GM12878 (cell line): Measurements from ENCODE around the gene HOXD10. TPM values are rescaled to one million over a fixed set of nuclear protein-coding genes. Genes with fewer than 3 reads are reported as not detected.
A peak's percentile ranks its signal among the peaks of the same experiment; 100 is the strongest.

ENCODE experiments used
- ATAC-seq: fragments of 200-7000 bp; cut with Tn5 transposase; 3 replicates; pipeline ENCODE4 v1.9.1; 2020; ENCODE audit warnings: mild to moderate bottlenecking, moderate library complexity
- BruUV-seq: library from RNA; stranded (reverse); fragments of 400-500 nt; replicated peaks from 2 replicates; lab custom pipeline; 2021; lab: Mats Ljungman, UMichigan
- CTCF ChIA-PET: fragments of 300-600 bp; sonication (Branson Sonifier 250); formaldehyde crosslinking; extraction: SDS; loops from one replicate; lab custom pipeline; 2021; ENCODE audit warnings: inconsistent platforms; lab: Yijun Ruan, JAX
- POLR2A ChIA-PET: fragments of 350-600 bp; formaldehyde crosslinking; extraction: SDS; loops from one replicate; lab custom pipeline; 2021; ENCODE audit warnings: inconsistent platforms; lab: Charles Lee
- RAD21 ChIA-PET: fragments of 300-600 bp; sonication (Branson Sonifier 250); formaldehyde crosslinking; loops from one replicate; lab custom pipeline; 2023; ENCODE audit warnings: antibody characterized with exemption; ENCODE audit not compliant: unreplicated experiment; lab: Charles Lee
- SMC1A ChIA-PET: fragments of 300-600 bp; sonication (Branson Sonifier 250); formaldehyde crosslinking; loops from one replicate; lab custom pipeline; 2023; ENCODE audit not compliant: unreplicated experiment, uncharacterized antibody; lab: Charles Lee
- DNase-seq: peaks from one replicate; pipeline ENCODE4 v3.0.0-alpha.2; 2011; ENCODE audit warnings: low read depth, low spot score
- FAIRE-seq: peaks from 3 replicates; lab custom pipeline; 2011; peaks lifted over from hg19 to GRCh38; lab: Jason Lieb, UNC
- H2AFZ ChIP-seq: 2 replicates; pipeline ENCODE4 v1.6.0; 2011; ENCODE audit warnings: low read depth, low read length, control low read depth; ENCODE audit not compliant: control insufficient read depth
- H3K27ac ChIP-seq: 2 replicates; pipeline ENCODE4 v1.5.1; 2011; ENCODE audit warnings: control low read depth; ENCODE audit not compliant: control insufficient read depth, insufficient read depth
- H3K27me3 ChIP-seq, 2 experiments: replicated peaks in 1 of 2; 2 replicates each; pipeline versions ENCODE4 v1.6.0 to v1.6.1; 2011; ENCODE audit warnings: low read length in 1 of 2; ENCODE audit not compliant: control insufficient read depth in 2 of 2, insufficient read depth in 2 of 2
- H3K36me3 ChIP-seq, 2 experiments: 2 replicates each; pipeline ENCODE4 v1.5.1; 2011; ENCODE audit warnings: low read length in 1 of 2; ENCODE audit not compliant: control insufficient read depth in 2 of 2, insufficient read depth in 2 of 2
- H3K4me1 ChIP-seq: 2 replicates; pipeline ENCODE4 v1.6.1; 2011; ENCODE audit warnings: mild to moderate bottlenecking, low read length, moderate library complexity, mixed read lengths; ENCODE audit not compliant: control insufficient read depth, insufficient read depth
- H3K4me2 ChIP-seq: 2 replicates; pipeline ENCODE4 v1.6.0; 2011; ENCODE audit warnings: control low read depth; ENCODE audit not compliant: control insufficient read depth, insufficient read depth
- H3K4me3 ChIP-seq: fragments of 200-600 bp; sonication (generic); 2 replicates; pipeline ENCODE4 v1.5.1; 2016
- H3K79me2 ChIP-seq: 2 replicates; pipeline ENCODE4 v1.6.0; 2011; ENCODE audit warnings: low read length; ENCODE audit not compliant: control insufficient read depth, insufficient read depth
- H3K9ac ChIP-seq: 2 replicates; pipeline ENCODE4 v1.8.0; 2011; ENCODE audit warnings: low read length, control low read depth, mixed read lengths; ENCODE audit not compliant: control insufficient read depth, insufficient read depth
- H3K9me3 ChIP-seq: replicated peaks from 3 replicates; pipeline ENCODE4 v1.5.1; 2011; ENCODE audit warnings: mild to moderate bottlenecking, low read length; ENCODE audit not compliant: control insufficient read depth, insufficient read depth
- H4K20me1 ChIP-seq: 2 replicates; pipeline ENCODE4 v1.6.0; 2011; ENCODE audit not compliant: control insufficient read depth, insufficient read depth
- EZH2 ChIP-seq: IDR thresholded peaks from 2 replicates; pipeline ENCODE4 v1.6.1; 2012; ENCODE audit warnings: low read depth, mild to moderate bottlenecking, control low read depth, inconsistent platforms, low read length, borderline replicate concordance; ENCODE audit not compliant: control insufficient read depth
- FOXK2 ChIP-seq: fragments of 450-650 bp; IDR thresholded peaks from 2 replicates; pipeline ENCODE4 v1.6.1; 2017; ENCODE audit warnings: mild to moderate bottlenecking, moderate library complexity
- LARP7 ChIP-seq: fragments of 450-650 bp; IDR thresholded peaks from 2 replicates; pipeline ENCODE4 v1.6.1; 2017; ENCODE audit warnings: mild to moderate bottlenecking
- TCF12 ChIP-seq: IDR thresholded peaks from 2 replicates; pipeline ENCODE4 v1.6.1; 2011; ENCODE audit warnings: low read depth, mild to moderate bottlenecking, low read length
- YY1 ChIP-seq: IDR thresholded peaks from 2 replicates; pipeline ENCODE4 v1.6.1; 2011; ENCODE audit warnings: low read depth, mild to moderate bottlenecking, low read length
- WGBS: methylation state at CpG from one replicate; pipeline ENCODE4 v1.1.6; 2016; ENCODE audit warnings: low lambda C conversion rate; ENCODE audit not compliant: insufficient replicate concordance, insufficient coverage; ENCODE audit errors: missing lambda C conversion rate; 5-methylcytosine and 5-hydroxymethylcytosine counted together
- in situ Hi-C: fragments of 300-500 bp; cut with MboI; formaldehyde crosslinking; loops from 9 replicates; pipeline ENCODE4 v1.14.3; 2018; ENCODE audit warnings: mixed read lengths
- intact Hi-C: fragments of 100-400 bp; cut with micrococcal nuclease; formaldehyde crosslinking; loops from one replicate; pipeline ENCODE4 v1.14.2; 2022; ENCODE audit not compliant: unreplicated experiment
- polyA plus RNA-seq, 11 experiments: library from polyadenylated mRNA; depleted of rRNA in 4 of 11; unstranded in 6 of 11; stranded (reverse) in 5 of 11; fragments of >200 nt; fragmentation: Nextera tagmentation in 4 of 11; fragmentation: Illumina TruSeq in 1 of 11; extraction: Ambion mirVana in 4 of 11; extraction: Trizol in 1 of 11; gene quantifications; 1 replicate in 1 of 11; 2 replicates in 10 of 11; pipeline versions ENCODE4 v1.2.1 to v1.2.3, GENCODE V29; 2011 to 2016; ENCODE audit warnings: inconsistent platforms in 2 of 11, missing spikeins in 2 of 11, low read depth in 1 of 11
- total RNA-seq, 4 experiments: library from RNA; depleted of rRNA in 3 of 4; stranded (reverse); fragments of >200 nt in 3 of 4; fragmentation: Illumina TruSeq in 1 of 4; extraction: Trizol in 1 of 4; gene quantifications; 2 replicates each; pipeline versions ENCODE4 v1.2.1 to v1.2.3, GENCODE V29; 2013 to 2021

The HOXD10 gene
- total and polyA plus RNA-seq, 10 of the 15 experiments (the other 5 are each of a cell fraction or from before 2014, with no cell fraction given): not detected

- ChIA-PET RAD21 (no interaction called here), CTCF (interaction anchor here (1.3 kb wide), 1 partner anchor 404 kb away, joined by 5 read pairs; no protein-coding TSS in a partner anchor), POLR2A (no interaction called here), SMC1A (interaction anchor here (4.7 kb wide), 1 partner anchor 405 kb away, joined by 56 read pairs; no protein-coding TSS in a partner anchor)
- H3K9ac ChIP-seq: no peak overlapping the region
- no peaks in the 10 kb centered on the region for H3K79me2 ChIP-seq
- TF ChIP-seq FOXK2: no peak
- 0 out of 2 replicates have a peak, but pooled peaks have one; percentile 20 for TF ChIP-seq EZH2
- intact Hi-C loops: no loop called here
- FAIRE-seq: no peak
- peaks cover 3% of the 10 kb centered on the region; the same call in 1 of the 2 replicates for H3K4me1 ChIP-seq
- H3K4me2 ChIP-seq: no peak overlapping the region
- no peaks in the 10 kb centered on the region for H3K36me3 ChIP-seq
- 9% methylated on average over 8 of the region's 8 CpGs for WGBS
- no peak for ATAC-seq
- BruUV-seq: no TSS peak
- no peak for DNase-seq
- no peak overlapping the region for H3K4me3 ChIP-seq
- no peaks in the 10 kb centered on the region for H3K9me3 ChIP-seq
- in situ Hi-C loops: no loop called here
- no peaks in the 10 kb centered on the region for H4K20me1 ChIP-seq
- no peak overlapping the region for H3K27ac ChIP-seq
- H3K27me3 ChIP-seq: peaks cover 13 to 37% of the 10 kb centered on the region in 2 experiments
- no peak overlapping the region for H2AFZ ChIP-seq
Measured at GRCh38 chr2:176093898-176094249, 22.7 kb upstream of the HOXD10 start.

GRCh38 chr2:176094349-176094748, 22.2 kb upstream of the HOXD10 start:
- intact Hi-C loops (no loop called here), in situ Hi-C loops (no loop called here)
- BruUV-seq: no TSS peak
- ChIA-PET SMC1A (interaction anchor here (4.7 kb wide), 1 partner anchor 405 kb away, joined by 56 read pairs; no protein-coding TSS in a partner anchor), RAD21 (interaction anchor here (2.8 kb wide), 1 partner anchor 843 kb away, joined by 10 read pairs; no protein-coding TSS in a partner anchor), POLR2A (no interaction called here), CTCF (interaction anchor here (1.3 kb wide), 1 partner anchor 404 kb away, joined by 5 read pairs; no protein-coding TSS in a partner anchor)
- Histone ChIP-seq H3K27me3 (peaks cover 15 to 39% of the 10 kb centered on the region in 2 experiments), H3K4me3 (no peak overlapping the region), H3K9ac (no peak overlapping the region), H3K36me3 (no peaks in the 10 kb centered on the region), H3K4me1 (peaks cover 3% of the 10 kb centered on the region; the same call in 1 of the 2 replicates), H2AFZ (no peak overlapping the region), H3K79me2 (no peaks in the 10 kb centered on the region), H3K27ac (no peak overlapping the region), H3K4me2 (no peak overlapping the region), H4K20me1 (no peaks in the 10 kb centered on the region), H3K9me3 (no peaks in the 10 kb centered on the region)
- WGBS: 33% methylated on average over 12 of the region's 12 CpGs
- TF ChIP-seq YY1: no peak
- TF ChIP-seq TCF12: no peak
- TF ChIP-seq LARP7: no peak
- DNase-seq (no peak), FAIRE-seq (no peak), ATAC-seq (no peak)
